ENCODE data around the gene SCG3. TPM values are rescaled to one million over a fixed set of nuclear protein-coding genes. Genes with fewer than 3 reads are reported as not detected.

SCG3 gene
- total RNA-seq, 1 experiment from 2014 or later = not detected

DNA sequence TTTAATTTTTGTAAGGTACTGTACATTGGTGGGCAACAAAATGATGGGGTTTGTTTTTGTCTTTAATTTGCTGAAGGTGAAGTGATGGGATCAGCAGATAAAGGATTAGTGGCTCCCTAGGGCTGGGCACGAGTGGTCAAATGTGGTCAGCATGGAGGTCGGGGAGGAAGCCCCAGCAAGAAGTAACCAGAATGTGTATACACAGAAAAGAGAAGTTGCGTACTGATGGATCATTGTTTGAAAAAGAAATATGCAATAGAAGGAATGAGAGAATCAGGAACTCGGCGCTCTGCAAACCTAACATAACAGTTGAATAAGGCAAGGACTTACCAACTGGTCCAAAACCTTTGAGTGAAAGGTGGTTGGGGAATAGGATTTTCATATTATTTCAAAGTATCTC is 71.6 kb downstream of the SCG3 start:
- ChIA-PET CTCF (no interaction called here), POLR2A (ENCODE audit: unreplicated experiment) (no interaction called here)
- Histone ChIP-seq H3K4me2 (no peak overlapping the region), H3K9me2 (ENCODE audit: insufficient read depth) (no peaks in the 10 kb centered on the region), H3K9me3 (ENCODE audit: insufficient read depth, low read depth) (no peaks in the 10 kb centered on the region), H3K27ac (no peak overlapping the region), H3K79me2 (ENCODE audit: low read depth) (no peaks in the 10 kb centered on the region), H3K4me1 (replicated peaks; ENCODE audit: insufficient read depth) (no peaks in the 10 kb centered on the region), H4K20me1 (ENCODE audit: insufficient read depth) (no peaks in the 10 kb centered on the region), H3K36me3 (ENCODE audit: low read depth) (no peaks in the 10 kb centered on the region), H3K4me3 (no peak overlapping the region), H2AFZ (no peak overlapping the region), H3K27me3 (ENCODE audit: insufficient read depth, low read depth) (peaks cover 8% of the 10 kb centered on the region; the same call in 1 of the 2 replicates), H3F3A (ENCODE audit: insufficient read depth, low read depth) (no peaks in the 10 kb centered on the region)
- intact Hi-C loops (cut with micrococcal nuclease; ENCODE audit: unreplicated experiment) = no loop called here
- TF ChIP-seq EZH2 (IDR thresholded peaks at IDR 0.05; ENCODE audit: low read depth) = no peak
- TF ChIP-seq, protein P1, sequence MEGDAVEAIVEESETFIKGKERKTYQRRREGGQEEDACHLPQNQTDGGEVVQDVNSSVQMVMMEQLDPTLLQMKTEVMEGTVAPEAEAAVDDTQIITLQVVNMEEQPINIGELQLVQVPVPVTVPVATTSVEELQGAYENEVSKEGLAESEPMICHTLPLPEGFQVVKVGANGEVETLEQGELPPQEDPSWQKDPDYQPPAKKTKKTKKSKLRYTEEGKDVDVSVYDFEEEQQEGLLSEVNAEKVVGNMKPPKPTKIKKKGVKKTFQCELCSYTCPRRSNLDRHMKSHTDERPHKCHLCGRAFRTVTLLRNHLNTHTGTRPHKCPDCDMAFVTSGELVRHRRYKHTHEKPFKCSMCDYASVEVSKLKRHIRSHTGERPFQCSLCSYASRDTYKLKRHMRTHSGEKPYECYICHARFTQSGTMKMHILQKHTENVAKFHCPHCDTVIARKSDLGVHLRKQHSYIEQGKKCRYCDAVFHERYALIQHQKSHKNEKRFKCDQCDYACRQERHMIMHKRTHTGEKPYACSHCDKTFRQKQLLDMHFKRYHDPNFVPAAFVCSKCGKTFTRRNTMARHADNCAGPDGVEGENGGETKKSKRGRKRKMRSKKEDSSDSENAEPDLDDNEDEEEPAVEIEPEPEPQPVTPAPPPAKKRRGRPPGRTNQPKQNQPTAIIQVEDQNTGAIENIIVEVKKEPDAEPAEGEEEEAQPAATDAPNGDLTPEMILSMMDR (conservative IDR thresholded peaks at IDR 0.05) = no peak
- no peak for DNase-seq
- BruUV-seq (replicated peaks) = no TSS peak

DNA sequence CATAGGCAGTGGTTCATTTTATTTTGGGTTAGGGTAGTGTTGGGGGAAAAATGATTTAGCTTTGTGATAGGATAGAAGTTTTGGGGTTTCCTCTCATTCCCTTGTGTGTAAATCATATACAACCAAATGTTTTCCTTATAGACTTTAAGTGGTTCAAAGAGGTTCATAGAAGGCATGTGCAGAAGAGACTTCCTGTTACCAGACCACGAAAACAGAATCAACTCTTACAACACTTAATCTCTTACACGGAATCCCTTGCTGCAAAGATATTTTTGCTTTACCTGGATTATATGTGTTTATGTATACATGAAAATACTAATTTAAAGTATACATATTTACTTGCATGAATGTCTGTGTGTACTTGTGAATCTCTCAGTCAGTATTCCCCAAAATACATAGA is 73.0 kb downstream of the SCG3 start:
- H3F3A ChIP-seq (ENCODE audit: insufficient read depth, low read depth) = no peaks in the 10 kb centered on the region
- no peaks in the 10 kb centered on the region for H3K79me2 ChIP-seq (ENCODE audit: low read depth)
- H4K20me1 ChIP-seq (ENCODE audit: insufficient read depth) = no peaks in the 10 kb centered on the region
- no peak for TF ChIP-seq EZH2 (IDR thresholded peaks at IDR 0.05; ENCODE audit: low read depth)
- TF ChIP-seq, protein P1 (conservative IDR thresholded peaks at IDR 0.05) = no peak
- no peak for DNase-seq
- no peak overlapping the region for H3K27ac ChIP-seq
- CTCF ChIA-PET = no interaction called here
- no peaks in the 10 kb centered on the region for H3K9me2 ChIP-seq (ENCODE audit: insufficient read depth)
- H3K4me1 ChIP-seq (replicated peaks; ENCODE audit: insufficient read depth) = no peaks in the 10 kb centered on the region
- no peaks in the 10 kb centered on the region for H3K9me3 ChIP-seq (ENCODE audit: insufficient read depth, low read depth)
- BruUV-seq (replicated peaks) = no TSS peak
- no peak overlapping the region for H3K4me2 ChIP-seq
- POLR2A ChIA-PET (ENCODE audit: unreplicated experiment) = no interaction called here
- peaks cover 8% of the 10 kb centered on the region; the same call in 1 of the 2 replicates for H3K27me3 ChIP-seq (ENCODE audit: insufficient read depth, low read depth)
- H3K4me3 ChIP-seq = no peak overlapping the region
- intact Hi-C loops (cut with micrococcal nuclease; ENCODE audit: unreplicated experiment) = no loop called here
- H2AFZ ChIP-seq = no peak overlapping the region
- no peaks in the 10 kb centered on the region for H3K36me3 ChIP-seq (ENCODE audit: low read depth)

DNA sequence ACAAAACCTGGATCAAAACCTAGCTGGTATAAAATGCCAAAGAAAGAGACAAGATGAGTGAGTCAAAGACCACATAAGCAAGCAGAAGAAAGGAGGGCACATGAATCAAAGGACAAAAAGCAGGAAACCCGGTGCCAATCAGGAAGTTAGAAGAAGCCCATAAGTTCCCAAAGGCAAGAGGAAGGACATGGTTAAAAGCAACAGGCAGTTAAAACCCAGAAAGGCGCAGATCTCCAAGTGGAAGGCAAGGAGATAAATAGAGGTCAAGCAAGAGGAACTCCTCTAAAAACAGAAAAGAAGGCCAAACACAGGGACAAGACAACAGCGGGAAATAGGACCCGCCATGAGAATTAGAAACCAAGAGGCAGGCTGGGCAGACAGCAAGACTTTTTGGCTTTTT is 74.5 kb downstream of the SCG3 start:
- POLR2A ChIA-PET (ENCODE audit: unreplicated experiment) = no interaction called here
- no peak for DNase-seq
- Histone ChIP-seq H3K9me3 (ENCODE audit: insufficient read depth, low read depth) (no peaks in the 10 kb centered on the region), H3K27ac (no peak overlapping the region), H2AFZ (no peak overlapping the region), H3K36me3 (ENCODE audit: low read depth) (no peaks in the 10 kb centered on the region), H3K27me3 (ENCODE audit: insufficient read depth, low read depth) (peaks cover 4% of the 10 kb centered on the region; the same call in 1 of the 2 replicates), H3K79me2 (ENCODE audit: low read depth) (no peaks in the 10 kb centered on the region), H3K4me3 (no peak overlapping the region), H3K4me1 (replicated peaks; ENCODE audit: insufficient read depth) (no peaks in the 10 kb centered on the region), H3K9me2 (ENCODE audit: insufficient read depth) (no peaks in the 10 kb centered on the region), H4K20me1 (ENCODE audit: insufficient read depth) (no peaks in the 10 kb centered on the region), H3F3A (ENCODE audit: insufficient read depth, low read depth) (no peaks in the 10 kb centered on the region), H3K4me2 (no peak overlapping the region)
- BruUV-seq (replicated peaks) = no TSS peak
- CTCF ChIA-PET = no interaction called here
- TF ChIP-seq, protein P1 (conservative IDR thresholded peaks at IDR 0.05) = no peak
- no peak for TF ChIP-seq EZH2 (IDR thresholded peaks at IDR 0.05; ENCODE audit: low read depth)
- intact Hi-C loops (cut with micrococcal nuclease; ENCODE audit: unreplicated experiment) = no loop called here

All from PC-9 (cell line).